Transverse colon (tissue), 4 donors: ENCODE data around the gene C7orf25. TPM values are rescaled to one million over a fixed set of nuclear protein-coding genes. Genes with fewer than 3 reads are reported as not detected.

Experiments
- DNase-seq: peaks from one replicate; pipeline ENCODE4 v3.0.0-alpha.2; 2019
- H3K27ac ChIP-seq, 4 donors: fragments of 200-600 bp; sonication (generic); 2 replicates each; pipeline ENCODE4 v1.5.1; 2016 to 2018; ENCODE audit warnings: inconsistent platforms in 4 of 4
- H3K27me3 ChIP-seq: fragments of 200-600 bp; sonication (generic); 2 replicates; pipeline ENCODE4 v1.5.1; 2017; ENCODE audit warnings: inconsistent platforms
- H3K36me3 ChIP-seq, 4 donors: fragments of 200-600 bp; sonication (generic); 2 replicates each; pipeline ENCODE4 v1.5.1; 2017 to 2019; ENCODE audit warnings: inconsistent platforms in 4 of 4
- H3K4me1 ChIP-seq, 4 donors: fragments of 200-600 bp; sonication (generic); 2 replicates each; pipeline ENCODE4 v1.5.1; 2017 to 2020; ENCODE audit warnings: inconsistent platforms in 4 of 4
- H3K4me3 ChIP-seq, 4 donors: fragments of 200-600 bp; sonication (generic); 1 replicate in 1 of 4; 2 replicates in 3 of 4; pipeline versions ENCODE4 v1.5.1 to v1.6.1; 2017 to 2019; ENCODE audit warnings: inconsistent platforms in 4 of 4
- H3K9me3 ChIP-seq, 2 donors: fragments of 200-600 bp; sonication (generic); 2 replicates each; pipeline ENCODE4 v1.5.1; 2017 to 2019; ENCODE audit warnings: inconsistent platforms in 2 of 2
- EP300 ChIP-seq: sonication (generic); formaldehyde crosslinking; IDR thresholded peaks from one replicate; pipeline ENCODE4 v1.6.1; 2017; ENCODE audit warnings: antibody characterized with exemption, low read depth
- POLR2A ChIP-seq: fragments of 450-650 bp; IDR thresholded peaks from one replicate; pipeline ENCODE4 v1.6.1; 2016; ENCODE audit warnings: antibody characterized with exemption, mild to moderate bottlenecking, moderate library complexity
- POLR2AphosphoS5 ChIP-seq, 3 donors: sonication (generic); formaldehyde crosslinking; IDR thresholded peaks; one replicate each; pipeline ENCODE4 v1.6.1; 2016; ENCODE audit warnings: antibody characterized with exemption in 3 of 3
- WGBS, 2 donors: methylation state at CpG; one replicate each; pipeline ENCODE4 v1.1.5; 2018; ENCODE audit warnings: low coverage in 1 of 2; 5-methylcytosine and 5-hydroxymethylcytosine counted together
- in situ Hi-C, 4 donors: fragments of 200-750 bp; cut with MboI; loops; one replicate each; pipeline versions ENCODE4 v1.15.0 to v1.15.1; 2017; ENCODE audit warnings: low sequenced_read_pairs in 3 of 4, low pct_ligation_motif_present in 1 of 4, low pct_unique_long_range_greater_than_20kb in 1 of 4
- intact Hi-C: fragments of 100-400 bp; cut with DNase I; formaldehyde crosslinking; loops from one replicate; pipeline ENCODE4 v1.15.1; 2023; ENCODE audit warnings: low total_unique reads
- total RNA-seq, 4 donors: library from RNA; depleted of rRNA; stranded (reverse); fragments of >200 nt; gene quantifications; one replicate each; pipeline ENCODE4 v1.1.0, GENCODE V29; 2016
- TF ChIP-seq, protein P1 (sequence below), 5 experiments: fragments of 200-600 bp in 3 of 5; fragments of 450-650 bp in 2 of 5; sonication (generic) in 3 of 5; IDR thresholded peaks; 1 replicate in 2 of 5; 2 replicates in 3 of 5; pipeline ENCODE4 v1.5.1; 2016 to 2017; ENCODE audit warnings: antibody characterized with exemption in 5 of 5, inconsistent platforms in 3 of 5, mild to moderate bottlenecking in 2 of 5, moderate library complexity in 1 of 5

C7orf25 gene
- total RNA-seq, 4 donors from 2014 or later: 7.0 to 11.6 (median 9.7) TPM

DNA sequence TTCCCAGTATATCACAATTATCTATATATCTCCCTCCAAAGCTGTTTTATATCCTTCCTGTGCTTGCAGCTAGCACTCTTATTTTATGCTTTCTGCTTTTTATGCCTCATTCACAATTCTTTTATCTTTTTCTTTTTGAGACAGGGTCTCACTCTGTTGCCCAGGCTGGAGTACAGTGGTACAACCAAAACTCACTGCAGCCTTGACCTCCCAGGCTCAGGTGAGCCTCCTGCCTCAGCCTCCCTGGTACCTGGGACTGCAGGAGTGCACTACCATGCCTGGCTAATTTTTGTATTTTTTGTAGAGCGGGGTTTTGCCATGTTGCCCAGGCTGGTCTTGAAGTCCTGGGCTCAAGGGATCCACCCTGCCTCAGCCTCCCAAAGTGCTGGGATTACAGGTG is 5.7 kb downstream of the C7orf25 start:
- H3K27me3 ChIP-seq: no peaks in the 10 kb centered on the region
- H3K9me3 ChIP-seq: no peaks in the 10 kb centered on the region
- peaks cover 5 to 25% (median 8%) of the 10 kb centered on the region in 4 donors for H3K4me1 ChIP-seq
- H3K27ac ChIP-seq: no peak overlapping the region
- intact Hi-C loops: no loop called here
- in situ Hi-C loops: no loop called here
- H3K4me3 ChIP-seq: no peak overlapping the region
- DNase-seq: no peak
- WGBS, 2 donors: 75 to 91% methylated on average over 1 of the region's 1 CpG
- H3K36me3 ChIP-seq: no peaks in the 10 kb centered on the region
- TF ChIP-seq POLR2A: no peak
- TF ChIP-seq, protein P1, sequence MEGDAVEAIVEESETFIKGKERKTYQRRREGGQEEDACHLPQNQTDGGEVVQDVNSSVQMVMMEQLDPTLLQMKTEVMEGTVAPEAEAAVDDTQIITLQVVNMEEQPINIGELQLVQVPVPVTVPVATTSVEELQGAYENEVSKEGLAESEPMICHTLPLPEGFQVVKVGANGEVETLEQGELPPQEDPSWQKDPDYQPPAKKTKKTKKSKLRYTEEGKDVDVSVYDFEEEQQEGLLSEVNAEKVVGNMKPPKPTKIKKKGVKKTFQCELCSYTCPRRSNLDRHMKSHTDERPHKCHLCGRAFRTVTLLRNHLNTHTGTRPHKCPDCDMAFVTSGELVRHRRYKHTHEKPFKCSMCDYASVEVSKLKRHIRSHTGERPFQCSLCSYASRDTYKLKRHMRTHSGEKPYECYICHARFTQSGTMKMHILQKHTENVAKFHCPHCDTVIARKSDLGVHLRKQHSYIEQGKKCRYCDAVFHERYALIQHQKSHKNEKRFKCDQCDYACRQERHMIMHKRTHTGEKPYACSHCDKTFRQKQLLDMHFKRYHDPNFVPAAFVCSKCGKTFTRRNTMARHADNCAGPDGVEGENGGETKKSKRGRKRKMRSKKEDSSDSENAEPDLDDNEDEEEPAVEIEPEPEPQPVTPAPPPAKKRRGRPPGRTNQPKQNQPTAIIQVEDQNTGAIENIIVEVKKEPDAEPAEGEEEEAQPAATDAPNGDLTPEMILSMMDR (IDR thresholded peaks at IDR 0.05): no peak
- TF ChIP-seq EP300: no peak
- no peak for TF ChIP-seq POLR2AphosphoS5 (IDR thresholded peaks at IDR 0.05)

DNA sequence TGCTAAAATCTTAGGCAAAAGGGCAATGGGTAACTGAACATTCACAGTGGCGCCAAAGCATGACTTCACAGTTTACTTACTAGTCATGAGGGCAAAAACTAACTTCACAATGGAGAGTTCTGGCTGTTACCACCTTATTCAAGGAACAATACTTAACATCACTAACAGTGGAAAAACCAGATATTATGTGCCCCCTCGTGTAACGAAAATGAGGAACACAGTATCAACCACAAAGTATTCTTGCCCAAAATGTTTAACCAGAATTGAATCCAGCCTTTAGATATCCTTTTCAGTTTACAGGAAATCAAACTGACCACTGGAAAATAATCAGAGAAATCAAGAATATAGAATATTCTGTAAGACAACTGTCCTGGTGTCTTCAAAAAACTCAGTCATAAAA is 9.5 kb downstream of the C7orf25 start:
- WGBS, 2 donors: 49 to 59% methylated on average over 3 of the region's 3 CpGs
- intact Hi-C loops (no loop called here), in situ Hi-C loops (no loop called here)
- Histone ChIP-seq H3K9me3 (no peaks in the 10 kb centered on the region), H3K4me1 (no peaks in the 10 kb centered on the region), H3K4me3 (no peak overlapping the region), H3K27ac (no peak overlapping the region), H3K36me3 (no peaks in the 10 kb centered on the region), H3K27me3 (no peaks in the 10 kb centered on the region)
- no peak for TF ChIP-seq EP300
- TF ChIP-seq, protein P1 (IDR thresholded peaks at IDR 0.05): no peak
- TF ChIP-seq POLR2AphosphoS5 (IDR thresholded peaks at IDR 0.05): no peak
- no peak for TF ChIP-seq POLR2A
- DNase-seq: no peak

DNA sequence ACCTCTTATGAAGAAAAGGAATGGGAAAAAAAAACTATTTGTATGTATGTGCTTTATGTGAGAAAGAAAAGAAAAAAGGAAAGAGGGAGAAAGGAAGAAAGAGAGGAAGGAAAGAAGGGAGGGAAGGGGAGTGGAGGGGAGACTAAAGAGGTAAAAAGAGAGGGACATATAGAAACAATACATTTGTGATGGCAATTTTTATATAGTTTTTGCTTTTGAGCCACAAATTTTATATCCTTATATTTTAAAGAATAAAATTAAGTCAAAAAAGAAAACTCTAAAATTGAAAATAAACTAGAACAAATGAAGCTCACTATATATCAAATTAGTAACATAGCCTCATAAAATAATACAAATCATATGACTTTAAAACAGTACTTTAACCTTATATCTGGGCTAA is 11.0 kb downstream of the C7orf25 start:
- DNase-seq: no peak
- Histone ChIP-seq H3K27me3 (no peaks in the 10 kb centered on the region), H3K27ac (no peak overlapping the region), H3K4me3 (no peak overlapping the region), H3K36me3 (no peaks in the 10 kb centered on the region), H3K9me3 (no peaks in the 10 kb centered on the region), H3K4me1 (no peaks in the 10 kb centered on the region)
- in situ Hi-C loops (no loop called here), intact Hi-C loops (no loop called here)
- TF ChIP-seq POLR2AphosphoS5 (IDR thresholded peaks at IDR 0.05) (no peak), EP300 (no peak), POLR2A (no peak)
- TF ChIP-seq, protein P1 (IDR thresholded peaks at IDR 0.05): no peak

DNA sequence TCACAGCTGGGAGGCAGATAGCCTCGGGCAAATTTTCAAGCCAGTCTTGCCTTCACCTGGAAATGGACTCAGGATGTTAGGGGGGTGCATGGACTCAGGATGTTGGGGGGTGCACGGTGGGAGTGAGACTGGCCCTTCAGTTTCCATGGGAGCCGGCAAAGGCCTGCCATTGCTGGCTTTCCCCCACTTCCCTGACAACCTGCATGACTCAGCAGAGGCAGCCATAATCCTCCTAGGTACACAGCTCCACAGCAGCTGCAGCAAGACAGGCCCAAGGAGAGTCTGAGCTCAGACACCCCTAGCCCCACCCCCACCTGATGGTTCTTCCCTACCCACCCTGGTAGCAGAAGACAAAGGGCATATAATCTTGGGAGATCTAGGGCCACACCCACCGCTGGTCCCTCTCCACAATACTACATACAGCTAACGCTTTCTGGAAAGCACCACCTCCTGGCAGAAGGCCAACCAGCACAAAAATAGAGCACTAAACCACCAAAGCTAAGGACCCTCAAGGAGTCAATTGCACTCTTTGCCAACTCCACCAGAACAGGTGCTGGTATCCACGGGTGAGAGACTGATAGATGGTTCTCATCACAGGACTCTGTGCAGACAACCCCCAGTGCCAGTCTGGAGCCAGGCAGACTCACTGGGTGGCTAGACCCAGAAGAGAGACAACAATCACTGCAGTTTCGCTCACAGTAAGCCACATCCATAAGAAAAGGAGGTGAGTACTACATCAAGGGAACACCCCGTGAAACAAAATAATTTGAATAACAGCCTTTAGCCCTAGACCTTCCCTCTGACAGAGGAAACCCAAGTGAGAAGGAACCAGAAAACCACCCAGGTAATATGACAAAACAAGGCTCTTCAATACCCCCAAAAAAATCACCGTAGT is 18.3 kb downstream of the C7orf25 start:
- DNase-seq: no peak
- no peak for TF ChIP-seq EP300
- no peak for TF ChIP-seq POLR2A
- TF ChIP-seq POLR2AphosphoS5 (IDR thresholded peaks at IDR 0.05): no peak
- TF ChIP-seq, protein P1 (IDR thresholded peaks at IDR 0.05): no peak
- no peaks in the 10 kb centered on the region for H3K27me3 ChIP-seq
- H3K36me3 ChIP-seq: no peaks in the 10 kb centered on the region
- intact Hi-C loops (no loop called here), in situ Hi-C loops (no loop called here)
- WGBS, 2 donors: 81 to 100% methylated on average over 2 to 9 of the region's 9 CpGs
- no peak overlapping the region for H3K27ac ChIP-seq
- H3K9me3 ChIP-seq: no peaks in the 10 kb centered on the region
- peaks cover 0 to 8% (median 3%) of the 10 kb centered on the region in 4 donors for H3K4me1 ChIP-seq
- no peak overlapping the region for H3K4me3 ChIP-seq
